GM19240 (cell line): ENCODE data around the gene TBX18.

Experiments
- DNase-seq: peaks from one replicate; pipeline ENCODE4 v3.0.0; 2011; ENCODE audit warnings: low spot score; ENCODE audit not compliant: insufficient read length

Gene TBX18

GRCh38 chr6:84764332-84765049 lies at the start of gene TBX18:
Gene TBX18, minus strand, starts transcription at chr6:84764598. Its CDS starts 417 bp downstream, at chr6:84764181.
- no peak for DNase-seq

GRCh38 chr6:84811351-84811750 lies 47.0 kb upstream of the TBX18 start:
- DNase-seq, result no peak

- no peak for DNase-seq
Measured at GRCh38 chr6:84809455-84809854, 45.1 kb upstream of the TBX18 start.

- DNase-seq, result no peak
Measured at GRCh38 chr6:84808491-84809061, 44.2 kb upstream of the TBX18 start.

- DNase-seq, result no peak
Measured at GRCh38 chr6:84805145-84805544, 40.7 kb upstream of the TBX18 start.

- DNase-seq, result no peak
Measured at GRCh38 chr6:84804720-84805119, 40.3 kb upstream of the TBX18 start.

- no peak for DNase-seq
Measured at GRCh38 chr6:84801250-84801649, 36.9 kb upstream of the TBX18 start.

- no peak for DNase-seq
Measured at GRCh38 chr6:84798257-84798656, 33.9 kb upstream of the TBX18 start.

- DNase-seq, result no peak
Measured at GRCh38 chr6:84796343-84796742, 31.9 kb upstream of the TBX18 start.

GRCh38 chr6:84791927-84792326 lies 27.5 kb upstream of the TBX18 start:
- DNase-seq, result no peak

GRCh38 chr6:84791233-84791632 lies 26.8 kb upstream of the TBX18 start:
- DNase-seq, result no peak

- DNase-seq, result no peak
Measured at GRCh38 chr6:84789170-84789569, 24.8 kb upstream of the TBX18 start.

GRCh38 chr6:84788689-84789088 lies 24.3 kb upstream of the TBX18 start:
- no peak for DNase-seq

GRCh38 chr6:84785671-84786070 lies 21.3 kb upstream of the TBX18 start:
- DNase-seq, result no peak

- no peak for DNase-seq
Measured at GRCh38 chr6:84779917-84780316, 15.5 kb upstream of the TBX18 start.

- DNase-seq, result no peak
Measured at GRCh38 chr6:84779380-84779779, 15.0 kb upstream of the TBX18 start.

GRCh38 chr6:84777888-84778287 lies 13.5 kb upstream of the TBX18 start:
- no peak for DNase-seq

- no peak for DNase-seq
Measured at GRCh38 chr6:84776392-84776791, 12.0 kb upstream of the TBX18 start.

GRCh38 chr6:84775751-84776150 lies 11.4 kb upstream of the TBX18 start:
- DNase-seq, result no peak

GRCh38 chr6:84774985-84775284 lies 10.5 kb upstream of the TBX18 start:
- no peak for DNase-seq

GRCh38 chr6:84774157-84774984 lies 10.0 kb upstream of the TBX18 start:
- DNase-seq, result no peak

- DNase-seq, result no peak
Measured at GRCh38 chr6:84773431-84774156, 9.2 kb upstream of the TBX18 start.
